A549 (cell line): ENCODE data around the gene SLITRK4. TPM values are rescaled to one million over a fixed set of nuclear protein-coding genes. Genes with fewer than 3 reads are reported as not detected.

Source experiments
- ATAC-seq, 2 experiments: fragments of 200-7000 bp in 1 of 2; fragments of >200 bp in 1 of 2; cut with Nextera tagmentation in 1 of 2; cut with Tn5 transposase in 1 of 2; 3 replicates each; pipeline versions ENCODE4 v1.8.0 to v1.9.1; 2018 to 2020; ENCODE audit warnings: mild to moderate bottlenecking in 1 of 2, moderate library complexity in 1 of 2
- CTCF ChIA-PET: fragments of 300-600 bp; sonication (Branson Sonifier 250); formaldehyde crosslinking; extraction: SDS; loops from one replicate; lab custom pipeline; 2021; ENCODE audit warnings: antibody characterized with exemption, inconsistent platforms; lab: Yijun Ruan, JAX
- POLR2A ChIA-PET: fragments of 350-600 bp; formaldehyde crosslinking; extraction: SDS; loops from one replicate; lab custom pipeline; 2021; ENCODE audit warnings: antibody characterized with exemption, inconsistent platforms; lab: Yijun Ruan, JAX
- DNase-seq, 2 experiments: peaks; one replicate each; pipeline versions ENCODE4 v3.0.0 to v3.0.0-alpha.2; 2011 to 2016; ENCODE audit warnings: low read depth in 1 of 2, low spot score in 1 of 2
- FAIRE-seq: peaks from 2 replicates; lab custom pipeline; 2011; peaks lifted over from hg19 to GRCh38; lab: Jason Lieb, UNC
- H3K27ac ChIP-seq, 2 experiments: fragments of >200 bp; sonication (Bioruptor Twin); formaldehyde crosslinking; 3 replicates each; pipeline ENCODE4 v1.5.1; 2016 to 2017
- H3K4me1 ChIP-seq: fragments of >200 bp; sonication (Bioruptor Twin); formaldehyde crosslinking; 3 replicates; pipeline ENCODE4 v1.6.1; 2016
- H3K4me2 ChIP-seq: fragments of >200 bp; sonication (Bioruptor Twin); formaldehyde crosslinking; 3 replicates; pipeline ENCODE4 v1.6.1; 2016
- H3K4me3 ChIP-seq: fragments of >200 bp; sonication (Bioruptor Twin); formaldehyde crosslinking; 3 replicates; pipeline ENCODE4 v1.5.1; 2016
- H3K9me3 ChIP-seq: fragments of >200 bp; sonication (Bioruptor Twin); formaldehyde crosslinking; 3 replicates; pipeline ENCODE4 v1.6.1; 2016
- BCL3 ChIP-seq: fragments of >200 bp; sonication (Bioruptor Twin); formaldehyde crosslinking; IDR thresholded peaks from 3 replicates; pipeline ENCODE4 v1.6.1; 2016
- CBX8 ChIP-seq: fragments of 200-600 bp; sonication (generic); IDR thresholded peaks from 2 replicates; pipeline ENCODE4 v1.6.1; 2016
- CEBPB ChIP-seq, 2 experiments: fragments of >200 bp in 1 of 2; sonication (Bioruptor Twin) in 1 of 2; formaldehyde crosslinking in 1 of 2; IDR thresholded peaks; 2 replicates each; pipeline ENCODE4 v1.6.1; 2012 to 2016
- CHD2 ChIP-seq: fragments of 150-350 bp; IDR thresholded peaks from 2 replicates; pipeline ENCODE4 v1.6.1; 2014; ENCODE audit warnings: low read length; ENCODE audit not compliant: partially characterized antibody
- CHD4 ChIP-seq: fragments of 200-600 bp; sonication (generic); IDR thresholded peaks from 2 replicates; pipeline ENCODE4 v1.6.1; 2016; ENCODE audit warnings: antibody characterized with exemption, mild to moderate bottlenecking, borderline replicate concordance
- EHF ChIP-seq: fragments of 250-450 bp; sonication (Bioruptor Pico); IDR thresholded peaks from 2 replicates; pipeline ENCODE4 v1.5.0; 2020; ENCODE audit warnings: mild to moderate bottlenecking
- EHMT2 ChIP-seq: fragments of 200-600 bp; sonication (generic); IDR thresholded peaks from 2 replicates; pipeline ENCODE4 v1.6.1; 2016; ENCODE audit warnings: antibody characterized with exemption, low read depth, mild to moderate bottlenecking, moderate library complexity
- ELK1 ChIP-seq: fragments of 150-350 bp; IDR thresholded peaks from 2 replicates; pipeline ENCODE4 v1.6.1; 2014; ENCODE audit warnings: low read depth, mild to moderate bottlenecking, low read length
- FOSB ChIP-seq: fragments of 250-450 bp; sonication (Bioruptor Pico); IDR thresholded peaks from 2 replicates; pipeline ENCODE4 v1.5.0; 2020; ENCODE audit warnings: mild to moderate bottlenecking, moderate library complexity
- FOSL2 ChIP-seq, 2 experiments: fragments of 450-650 bp in 1 of 2; fragments of >200 bp in 1 of 2; sonication (Bioruptor Twin) in 1 of 2; formaldehyde crosslinking; IDR thresholded peaks; 2 replicates each; pipeline versions ENCODE4 v1.5.0 to v1.6.1; 2016 to 2020; ENCODE audit warnings: mild to moderate bottlenecking in 1 of 2, moderate library complexity in 1 of 2
- FOXS1 ChIP-seq: fragments of 250-450 bp; sonication (Bioruptor Pico); IDR thresholded peaks from 2 replicates; pipeline ENCODE4 v1.5.0; 2020; ENCODE audit warnings: mild to moderate bottlenecking, moderate library complexity
- GATA3 ChIP-seq: IDR thresholded peaks from 2 replicates; pipeline ENCODE4 v1.6.1; 2012; ENCODE audit warnings: borderline replicate concordance
- HDAC2 ChIP-seq: fragments of 200-600 bp; sonication (generic); IDR thresholded peaks from 2 replicates; pipeline ENCODE4 v1.6.1; 2016
- HES2 ChIP-seq: fragments of >200 bp; sonication (Bioruptor Twin); formaldehyde crosslinking; IDR thresholded peaks from 2 replicates; pipeline ENCODE4 v1.6.1; 2016
- HEYL ChIP-seq: fragments of 250-450 bp; sonication (Bioruptor Pico); IDR thresholded peaks from 2 replicates; pipeline ENCODE4 v1.8.0; 2021; ENCODE audit warnings: mild to moderate bottlenecking, moderate library complexity
- HOXB13 ChIP-seq: fragments of 250-450 bp; sonication (Bioruptor Pico); IDR thresholded peaks from 2 replicates; pipeline ENCODE4 v1.5.0; 2020; ENCODE audit warnings: low read depth, mild to moderate bottlenecking, moderate library complexity
- HOXB5 ChIP-seq: fragments of 250-450 bp; sonication (Bioruptor Pico); IDR thresholded peaks from 2 replicates; pipeline ENCODE4 v1.5.0; 2020; ENCODE audit warnings: mild to moderate bottlenecking, moderate library complexity
- KDM5A ChIP-seq: fragments of 200-600 bp; sonication (generic); IDR thresholded peaks from 2 replicates; pipeline ENCODE4 v1.6.1; 2016; ENCODE audit warnings: antibody characterized with exemption, mild to moderate bottlenecking
- MAFK ChIP-seq: fragments of 450-650 bp; IDR thresholded peaks from 2 replicates; pipeline ENCODE4 v1.6.1; 2014; ENCODE audit not compliant: partially characterized antibody
- NPAS2 ChIP-seq: fragments of 250-450 bp; sonication (Bioruptor Pico); IDR thresholded peaks from 2 replicates; pipeline ENCODE4 v1.8.0; 2022; ENCODE audit warnings: mild to moderate bottlenecking, moderate library complexity, borderline replicate concordance
- PBX3 ChIP-seq: IDR thresholded peaks from 2 replicates; pipeline ENCODE4 v1.6.1; 2012
- PHF8 ChIP-seq: fragments of 200-600 bp; sonication (generic); IDR thresholded peaks from 2 replicates; pipeline ENCODE4 v1.6.1; 2016; ENCODE audit warnings: low read depth, mild to moderate bottlenecking, antibody characterized with exemption, moderate library complexity, borderline replicate concordance
- POLR2AphosphoS2 ChIP-seq: conservative IDR thresholded peaks from 2 replicates; pipeline ENCODE4 v1.6.1; 2012; ENCODE audit warnings: low read length, improper control_type of control experiment, inconsistent platforms
- RAD21 ChIP-seq, 2 experiments: fragments of >200 bp in 1 of 2; sonication (Bioruptor Twin) in 1 of 2; formaldehyde crosslinking in 1 of 2; IDR thresholded peaks in 1 of 2; conservative IDR thresholded peaks in 1 of 2; 2 replicates in 1 of 2; 3 replicates in 1 of 2; pipeline ENCODE4 v1.6.1; 2012 to 2018; ENCODE audit warnings: inconsistent platforms in 1 of 2
- ZFP36 ChIP-seq: fragments of 450-650 bp; IDR thresholded peaks from 2 replicates; pipeline ENCODE4 v1.6.1; 2014; ENCODE audit warnings: borderline replicate concordance; ENCODE audit not compliant: partially characterized antibody
- ZNF302 ChIP-seq: fragments of 250-450 bp; sonication (Bioruptor Pico); IDR thresholded peaks from 2 replicates; pipeline ENCODE4 v1.9.0; 2021; ENCODE audit warnings: inconsistent platforms, mild to moderate bottlenecking, moderate library complexity
- ZSCAN20 ChIP-seq: fragments of 250-450 bp; sonication (Bioruptor Pico); IDR thresholded peaks from 2 replicates; pipeline ENCODE4 v1.8.0; 2022; ENCODE audit warnings: mild to moderate bottlenecking, moderate library complexity
- WGBS: methylation state at CpG from one replicate; pipeline ENCODE4 v1.1.6; 2017; ENCODE audit errors: missing lambda C conversion rate; 5-methylcytosine and 5-hydroxymethylcytosine counted together
- polyA plus RNA-seq, 4 experiments: library from polyadenylated mRNA; depleted of rRNA in 3 of 4; stranded (reverse); fragments of >200 nt; fragmentation: RNase III in 1 of 4; extraction: RNeasy Plus Mini Kit Qiagen cat#74134 plus additional on column Dnase treatment in 1 of 4; gene quantifications; 2 replicates in 3 of 4; 3 replicates in 1 of 4; pipeline ENCODE4 v1.2.3, GENCODE V29; 2011 to 2017

SLITRK4 gene
- polyA plus RNA-seq, 2 of the 4 experiments (the other 2 are of a cell fraction): 0.03 TPM; not detected in 1

GRCh38 chrX:143623657-143624056 lies 12.2 kb downstream of the SLITRK4 start:
- DNase-seq (no peak), ATAC-seq (no peak), FAIRE-seq (peak; percentile 72)
- no peaks in the 10 kb centered on the region for H3K9me3 ChIP-seq
- no peak overlapping the region for H3K4me3 ChIP-seq
- H3K4me2 ChIP-seq: no peak overlapping the region
- no peaks in the 10 kb centered on the region for H3K4me1 ChIP-seq
- 4% methylated on average over 2 of the region's 2 CpGs for WGBS
- ChIA-PET POLR2A (no interaction called here), CTCF (no interaction called here)
- no peak for TF ChIP-seq CBX8
- no peak for TF ChIP-seq PHF8
- TF ChIP-seq ZSCAN20 (CRISPR knock-in tag): no peak
- TF ChIP-seq BCL3: no peak
- no peak for TF ChIP-seq FOSB (CRISPR knock-in tag)
- no peak for TF ChIP-seq PBX3
- TF ChIP-seq CHD4: no peak
- no peak for TF ChIP-seq GATA3
- no peak for TF ChIP-seq KDM5A
- no peak for TF ChIP-seq RAD21 (conservative IDR thresholded peaks at IDR 0.05 in 1 of 2, IDR thresholded peaks at IDR 0.05 in 1 of 2)
- TF ChIP-seq HDAC2: no peak
- TF ChIP-seq ZNF302: no peak
- no peak for TF ChIP-seq HEYL (CRISPR knock-in tag)
- TF ChIP-seq FOXS1 (CRISPR knock-in tag): no peak
- no peak for TF ChIP-seq HOXB5
- no peak for TF ChIP-seq EHF (CRISPR knock-in tag)
- H3K27ac ChIP-seq: no peak overlapping the region

- ATAC-seq (no peak), FAIRE-seq (no peak), DNase-seq (no peak)
- ChIA-PET POLR2A (no interaction called here), CTCF (no interaction called here)
- H3K9me3 ChIP-seq: no peaks in the 10 kb centered on the region
- no peaks in the 10 kb centered on the region for H3K4me1 ChIP-seq
- no peak overlapping the region for H3K27ac ChIP-seq
- no peak for TF ChIP-seq HOXB13 (CRISPR knock-in tag)
- TF ChIP-seq HES2: no peak
- no peak for TF ChIP-seq CHD2
- TF ChIP-seq MAFK: no peak
- no peak for TF ChIP-seq ZFP36
- TF ChIP-seq NPAS2 (CRISPR knock-in tag): no peak
- no peak for TF ChIP-seq POLR2AphosphoS2
- TF ChIP-seq EHMT2: no peak
- TF ChIP-seq FOSL2 (IDR thresholded peaks at IDR 0.05): no peak
- no peak for TF ChIP-seq FOSL2 (CRISPR knock-in tag; IDR thresholded peaks at IDR 0.05)
- no peak for TF ChIP-seq ELK1
- TF ChIP-seq CBX8: no peak
- no peak for TF ChIP-seq CEBPB (IDR thresholded peaks at IDR 0.05)
- WGBS: 0% methylated on average over 2 of the region's 2 CpGs
- H3K4me2 ChIP-seq: no peak overlapping the region
- no peak overlapping the region for H3K4me3 ChIP-seq
Measured at GRCh38 chrX:143621276-143621675, 14.6 kb downstream of the SLITRK4 start.
